ENCODE results near the gene SH3GL1.

The SH3GL1 gene

GRCh38 chr19:4347521-4347920, 52.8 kb downstream of the SH3GL1 start:
- Histone ChIP-seq H3K9ac (no peak overlapping the region), H3K27ac (no peak overlapping the region)
- TF ChIP-seq, protein P1, sequence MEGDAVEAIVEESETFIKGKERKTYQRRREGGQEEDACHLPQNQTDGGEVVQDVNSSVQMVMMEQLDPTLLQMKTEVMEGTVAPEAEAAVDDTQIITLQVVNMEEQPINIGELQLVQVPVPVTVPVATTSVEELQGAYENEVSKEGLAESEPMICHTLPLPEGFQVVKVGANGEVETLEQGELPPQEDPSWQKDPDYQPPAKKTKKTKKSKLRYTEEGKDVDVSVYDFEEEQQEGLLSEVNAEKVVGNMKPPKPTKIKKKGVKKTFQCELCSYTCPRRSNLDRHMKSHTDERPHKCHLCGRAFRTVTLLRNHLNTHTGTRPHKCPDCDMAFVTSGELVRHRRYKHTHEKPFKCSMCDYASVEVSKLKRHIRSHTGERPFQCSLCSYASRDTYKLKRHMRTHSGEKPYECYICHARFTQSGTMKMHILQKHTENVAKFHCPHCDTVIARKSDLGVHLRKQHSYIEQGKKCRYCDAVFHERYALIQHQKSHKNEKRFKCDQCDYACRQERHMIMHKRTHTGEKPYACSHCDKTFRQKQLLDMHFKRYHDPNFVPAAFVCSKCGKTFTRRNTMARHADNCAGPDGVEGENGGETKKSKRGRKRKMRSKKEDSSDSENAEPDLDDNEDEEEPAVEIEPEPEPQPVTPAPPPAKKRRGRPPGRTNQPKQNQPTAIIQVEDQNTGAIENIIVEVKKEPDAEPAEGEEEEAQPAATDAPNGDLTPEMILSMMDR (conservative IDR thresholded peaks at IDR 0.05; ENCODE audit: low read depth, low read length) = no peak

GRCh38 chr19:4346020-4346383, 54.3 kb downstream of the SH3GL1 start:
- Histone ChIP-seq H3K4me1 (ENCODE audit: low read depth, poor library complexity, severe bottlenecking) (no peaks in the 10 kb centered on the region), H4K20me1 (ENCODE audit: insufficient read depth) (no peaks in the 10 kb centered on the region), H3K27ac (no peak overlapping the region), H2AFZ (ENCODE audit: low read depth) (no peak overlapping the region), H3K4me3 (IDR thresholded peaks at IDR 0.05; ENCODE audit: insufficient read depth, low read depth, low read length) (no peak overlapping the region), H3K9ac (no peak overlapping the region), H3K27me3 (ENCODE audit: insufficient read depth, low read depth) (no peaks in the 10 kb centered on the region), H3K79me2 (ENCODE audit: insufficient read depth, low read depth) (no peaks in the 10 kb centered on the region), H3K4me2 (no peak overlapping the region), H3K36me3 (ENCODE audit: insufficient read depth) (no peaks in the 10 kb centered on the region)
- TF ChIP-seq, protein P1 (conservative IDR thresholded peaks at IDR 0.05; ENCODE audit: low read depth, low read length) = no peak

More at GRCh38 chr19:4347521-4347920, 52.8 kb downstream of the SH3GL1 start:
- Histone ChIP-seq H3K27me3 (ENCODE audit: insufficient read depth, low read depth) (no peaks in the 10 kb centered on the region), H3K4me1 (ENCODE audit: low read depth, poor library complexity, severe bottlenecking) (no peaks in the 10 kb centered on the region), H2AFZ (ENCODE audit: low read depth) (no peak overlapping the region), H3K4me2 (no peak overlapping the region), H4K20me1 (ENCODE audit: insufficient read depth) (no peaks in the 10 kb centered on the region), H3K36me3 (ENCODE audit: insufficient read depth) (no peaks in the 10 kb centered on the region), H3K4me3 (IDR thresholded peaks at IDR 0.05; ENCODE audit: insufficient read depth, low read depth, low read length) (no peak overlapping the region), H3K79me2 (ENCODE audit: insufficient read depth, low read depth) (no peaks in the 10 kb centered on the region)

DNA sequence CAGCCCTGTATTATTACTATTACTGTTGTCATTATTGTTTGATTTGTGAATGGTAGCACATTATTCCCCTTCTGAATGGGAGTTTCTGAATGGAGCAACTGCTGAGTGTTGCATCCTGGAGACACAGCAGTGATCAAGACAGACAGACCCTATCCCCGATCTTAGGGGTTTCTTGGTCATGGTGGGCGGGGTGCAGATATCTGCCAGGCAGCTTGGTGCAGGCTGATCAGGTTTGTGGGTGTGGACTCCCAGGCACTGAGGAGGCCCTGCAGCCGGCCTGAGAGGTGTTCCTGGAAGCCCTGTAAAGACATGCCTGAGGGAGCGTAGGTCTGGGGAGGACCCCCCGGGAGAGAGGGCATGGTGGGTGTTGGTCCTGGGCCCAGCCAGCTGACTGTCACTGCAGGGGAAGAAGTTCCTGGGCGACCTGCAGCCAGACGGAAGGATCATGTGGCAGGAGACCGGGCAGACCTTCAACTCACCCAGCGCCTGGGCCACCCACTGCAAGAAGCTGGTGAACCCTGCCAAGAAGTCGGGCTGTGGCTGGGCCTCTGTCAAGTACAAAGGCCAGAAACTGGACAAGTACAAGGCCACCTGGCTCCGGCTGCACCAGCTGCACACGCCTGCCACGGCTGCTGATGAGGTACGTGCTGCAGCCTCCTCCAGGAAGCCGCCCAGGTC, 54.9 kb downstream of the SH3GL1 start:
- TF ChIP-seq, protein P1 (conservative IDR thresholded peaks at IDR 0.05; ENCODE audit: low read depth, low read length) = no peak
- no peaks in the 10 kb centered on the region for H3K4me1 ChIP-seq (ENCODE audit: low read depth, poor library complexity, severe bottlenecking)
- no peaks in the 10 kb centered on the region for H3K27me3 ChIP-seq (ENCODE audit: insufficient read depth, low read depth)
- no peak overlapping the region for H2AFZ ChIP-seq (ENCODE audit: low read depth)
- H3K27ac ChIP-seq = no peak overlapping the region
- H3K9ac ChIP-seq = no peak overlapping the region
- no peaks in the 10 kb centered on the region for H3K36me3 ChIP-seq (ENCODE audit: insufficient read depth)
- no peaks in the 10 kb centered on the region for H4K20me1 ChIP-seq (ENCODE audit: insufficient read depth)
- H3K79me2 ChIP-seq (ENCODE audit: insufficient read depth, low read depth) = no peaks in the 10 kb centered on the region
- H3K4me3 ChIP-seq (IDR thresholded peaks at IDR 0.05; ENCODE audit: insufficient read depth, low read depth, low read length) = no peak overlapping the region
- H3K4me2 ChIP-seq = no peak overlapping the region

DNA sequence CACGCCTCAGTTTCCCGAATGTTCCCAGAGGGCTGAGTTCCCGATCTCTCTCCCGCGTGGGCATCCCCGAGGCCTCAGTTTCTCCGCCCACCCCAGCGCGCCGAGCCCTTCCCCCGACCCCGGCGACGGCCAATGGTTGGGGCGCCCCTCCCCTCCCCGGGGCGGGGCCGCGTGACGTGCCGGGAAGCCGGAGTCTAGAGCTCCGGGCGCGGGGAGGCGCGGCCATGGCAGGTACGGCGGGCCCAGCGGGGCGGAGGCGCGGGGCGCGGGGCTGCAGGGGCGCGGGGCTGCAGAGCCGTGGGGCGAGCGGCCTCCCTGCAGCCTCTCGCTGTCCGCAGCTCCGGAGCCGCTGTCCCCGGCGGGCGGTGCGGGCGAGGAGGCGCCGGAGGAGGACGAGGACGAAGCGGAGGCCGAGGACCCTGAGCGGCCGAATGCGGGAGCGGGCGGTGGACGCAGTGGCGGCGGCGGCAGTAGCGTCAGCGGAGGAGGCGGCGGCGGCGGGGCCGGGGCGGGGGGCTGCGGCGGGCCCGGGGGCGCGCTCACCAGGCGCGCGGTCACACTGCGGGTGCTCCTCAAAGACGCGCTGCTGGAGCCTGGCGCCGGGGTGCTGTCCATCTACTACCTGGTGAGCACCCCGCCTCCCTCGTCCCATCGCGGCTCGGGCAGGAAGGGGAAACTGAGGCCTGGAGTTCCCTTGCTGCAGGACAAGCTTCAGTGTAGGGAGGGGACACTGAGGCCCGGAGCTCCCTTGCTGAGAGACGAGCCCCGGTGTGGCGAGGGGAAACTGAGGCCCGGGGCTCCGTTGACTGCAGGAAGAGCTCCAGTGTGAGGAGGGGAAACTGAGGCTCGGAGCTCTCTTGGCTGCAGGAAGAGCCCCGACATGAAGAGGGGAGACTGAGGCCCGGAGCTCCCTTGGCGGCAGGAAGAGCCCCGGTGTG, 56.7 kb downstream of the SH3GL1 start, which contains the start of gene MPND:
Gene MPND, plus strand, starts transcription at position 193 of the 938 bp plus-strand sequence. Its CDS starts 32 bp downstream, at position 225.
- TF ChIP-seq, protein P1 (conservative IDR thresholded peaks at IDR 0.05; ENCODE audit: low read depth, low read length) = no peak

More for the DNA sequence above, 56.7 kb downstream of the SH3GL1 start, which contains the start of gene MPND:
- Histone ChIP-seq H3K79me2 (ENCODE audit: insufficient read depth, low read depth) (no peaks in the 10 kb centered on the region), H2AFZ (ENCODE audit: low read depth) (peak within 1 kb of the TSS; percentile 93), H3K4me1 (ENCODE audit: low read depth, poor library complexity, severe bottlenecking) (no peaks in the 10 kb centered on the region), H3K9ac (peak within 1 kb of the TSS; percentile 52; the same call in 1 of the 2 replicates), H4K20me1 (ENCODE audit: insufficient read depth) (no peaks in the 10 kb centered on the region), H3K27me3 (ENCODE audit: insufficient read depth, low read depth) (no peaks in the 10 kb centered on the region), H3K4me3 (IDR thresholded peaks at IDR 0.05; ENCODE audit: insufficient read depth, low read depth, low read length) (no peak within 1 kb of the TSS), H3K36me3 (ENCODE audit: insufficient read depth) (no peaks in the 10 kb centered on the region), H3K4me2 (peak within 1 kb of the TSS; percentile 86), H3K27ac (peak within 1 kb of the TSS; percentile 58)

Measured in KMS-11 (cell line).